B cell (primary cell): ENCODE results near the gene TM4SF20. TPM values are rescaled to one million over a fixed set of nuclear protein-coding genes. Genes with fewer than 3 reads are reported as not detected.

ENCODE experiments used
- ATAC-seq: fragments of 200-7000 bp; cut with Tn5 transposase; one replicate; pipeline ENCODE4 v1.10.0; 2021; ENCODE audit warnings: low read depth, mild to moderate bottlenecking, moderate number of reproducible peaks, moderate library complexity
- CTCF ChIA-PET: fragments of 350-600 bp; sonication (Branson Sonifier 250); formaldehyde crosslinking; loops from one replicate; lab custom pipeline; 2021; ENCODE audit warnings: antibody characterized with exemption, inconsistent platforms; lab: Charles Lee
- POLR2A ChIA-PET: fragments of 350-600 bp; sonication (Branson Sonifier 250); formaldehyde crosslinking; loops from one replicate; lab custom pipeline; 2021; ENCODE audit warnings: antibody characterized with exemption; lab: Charles Lee
- DNase-seq: peaks from one replicate; pipeline ENCODE4 v3.0.0; 2013
- H2AFZ ChIP-seq: 2 replicates; pipeline ENCODE4 v1.6.1; 2012; ENCODE audit warnings: mild to moderate bottlenecking, low read depth, low read length; ENCODE audit not compliant: insufficient read depth, poor library complexity, severe bottlenecking
- H3K27ac ChIP-seq, 2 donors: 1 replicate in 1 of 2; 2 replicates in 1 of 2; pipeline ENCODE4 v1.5.1; 2012 to 2013; ENCODE audit warnings: low read length in 2 of 2, mild to moderate bottlenecking in 2 of 2, moderate library complexity in 1 of 2
- H3K27me3 ChIP-seq, 4 experiments: fragments of 200-600 bp in 1 of 4; sonication (generic) in 1 of 4; replicated peaks in 1 of 4; 1 replicate in 2 of 4; 2 replicates in 2 of 4; pipeline versions ENCODE4 v1.6.1 to v1.7.0; 2013 to 2016; ENCODE audit warnings: low read length in 3 of 4, mild to moderate bottlenecking in 2 of 4, mixed read lengths in 1 of 4, moderate library complexity in 1 of 4; ENCODE audit not compliant: insufficient read depth in 4 of 4, control insufficient read depth in 3 of 4; ENCODE audit errors: control extremely low read depth in 1 of 4
- H3K36me3 ChIP-seq, 2 experiments: replicated peaks in 1 of 2; 1 replicate in 1 of 2; 2 replicates in 1 of 2; pipeline versions ENCODE4 v1.6.1 to v1.7.1; 2013; ENCODE audit warnings: low read length in 1 of 2; ENCODE audit not compliant: insufficient read depth in 2 of 2, control insufficient read depth in 1 of 2; ENCODE audit errors: control extremely low read depth in 1 of 2, extremely low read depth in 1 of 2
- H3K4me1 ChIP-seq, 2 donors: fragments of 200-600 bp in 1 of 2; sonication (generic) in 1 of 2; 1 replicate in 1 of 2; 2 replicates in 1 of 2; pipeline versions ENCODE4 v1.5.1 to v1.6.1; 2013 to 2017; ENCODE audit warnings: low read length in 2 of 2; ENCODE audit not compliant: control insufficient read depth in 2 of 2, insufficient read depth in 2 of 2
- H3K4me2 ChIP-seq: replicated peaks from 2 replicates; pipeline ENCODE3; 2012; ENCODE audit warnings: mild to moderate bottlenecking, low read depth, low read length; ENCODE audit not compliant: poor library complexity, severe bottlenecking
- H3K4me3 ChIP-seq, 5 experiments: fragments of 200-600 bp in 1 of 5; sonication (generic) in 1 of 5; 1 replicate in 3 of 5; 2 replicates in 2 of 5; pipeline versions ENCODE4 v1.5.1 to v1.7.0; 2011 to 2016; ENCODE audit warnings: low read length in 4 of 5, mild to moderate bottlenecking in 4 of 5, low read depth in 2 of 5, control low read depth in 1 of 5, moderate library complexity in 1 of 5; ENCODE audit not compliant: insufficient read depth in 1 of 5; ENCODE audit errors: control extremely low read depth in 1 of 5, extremely low read depth in 1 of 5
- H3K79me2 ChIP-seq: fragments of 200-600 bp; sonication (generic); one replicate; pipeline ENCODE4 v1.6.0; 2016; ENCODE audit warnings: low read length; ENCODE audit not compliant: control insufficient read depth, insufficient read depth
- H3K9ac ChIP-seq: fragments of 200-600 bp; sonication (generic); 2 replicates; pipeline ENCODE4 v1.6.1; 2017; ENCODE audit warnings: mild to moderate bottlenecking, low read length, moderate library complexity
- H3K9me3 ChIP-seq, 3 donors: one replicate each; pipeline versions ENCODE4 v1.6.1 to v1.7.1; 2013; ENCODE audit warnings: low read length in 2 of 3; ENCODE audit not compliant: control insufficient read depth in 2 of 3, insufficient read depth in 1 of 3; ENCODE audit errors: control extremely low read depth in 1 of 3
- H4K20me1 ChIP-seq: 2 replicates; pipeline ENCODE4 v1.6.0; 2012; ENCODE audit warnings: mild to moderate bottlenecking, low read length; ENCODE audit not compliant: insufficient read depth, control insufficient read depth, poor library complexity, severe bottlenecking
- H3K27ac Mint-ChIP-seq: one replicate; pipeline ENCODE4 v1.8.0; 2021; ENCODE audit warnings: mixed read lengths
- H3K27me3 Mint-ChIP-seq: one replicate; pipeline ENCODE4 v1.8.0; 2021; ENCODE audit warnings: mixed read lengths
- H3K4me1 Mint-ChIP-seq: one replicate; pipeline ENCODE4 v1.8.0; 2021; ENCODE audit warnings: mixed read lengths
- H3K4me3 Mint-ChIP-seq: one replicate; pipeline ENCODE4 v1.8.0; 2021; ENCODE audit warnings: mixed read lengths
- H3K9me3 Mint-ChIP-seq: one replicate; pipeline ENCODE4 v1.8.0; 2022; ENCODE audit warnings: mixed read lengths; ENCODE audit not compliant: insufficient read depth
- EZH2 ChIP-seq: IDR thresholded peaks from 2 replicates; pipeline ENCODE4 v1.6.1; 2012; ENCODE audit warnings: borderline replicate concordance, low read depth, mild to moderate bottlenecking, moderate library complexity, low read length; ENCODE audit not compliant: insufficient read depth, poor library complexity, severe bottlenecking
- whole genome bisulfite sequencing: methylation state at CpG from one replicate; pipeline ENCODE4 v1.1.5; 2013; ENCODE audit warnings: missing lambda C conversion rate; ENCODE audit not compliant: insufficient coverage; 5-methylcytosine and 5-hydroxymethylcytosine counted together
- intact Hi-C: fragments of 100-400 bp; cut with micrococcal nuclease; formaldehyde crosslinking; loops from one replicate; pipeline ENCODE4 v1.10.0; 2022
- polyA plus RNA-seq: library from polyadenylated mRNA; depleted of rRNA; stranded (reverse); fragments of >200 nt; gene quantifications from 2 replicates; pipeline ENCODE4 v1.2.3, GENCODE V29; 2012
- total RNA-seq, 2 donors: library from RNA; stranded (reverse); fragments of 120-200 nt in 1 of 2; gene quantifications; 1 replicate in 1 of 2; 2 replicates in 1 of 2; pipeline versions ENCODE4 v1.2.3 to v1.2.4, GENCODE V29; 2013 to 2022
- TF ChIP-seq, protein P1 (sequence below): fragments of 200-600 bp; IDR thresholded peaks from one replicate; pipeline ENCODE4 v1.8.0; 2022; ENCODE audit warnings: antibody characterized with exemption, mild to moderate bottlenecking

The TM4SF20 gene
- total and polyA plus RNA-seq, 2 donors (not counting 1 experiment from before 2014, with no cell fraction given), result not detected

DNA sequence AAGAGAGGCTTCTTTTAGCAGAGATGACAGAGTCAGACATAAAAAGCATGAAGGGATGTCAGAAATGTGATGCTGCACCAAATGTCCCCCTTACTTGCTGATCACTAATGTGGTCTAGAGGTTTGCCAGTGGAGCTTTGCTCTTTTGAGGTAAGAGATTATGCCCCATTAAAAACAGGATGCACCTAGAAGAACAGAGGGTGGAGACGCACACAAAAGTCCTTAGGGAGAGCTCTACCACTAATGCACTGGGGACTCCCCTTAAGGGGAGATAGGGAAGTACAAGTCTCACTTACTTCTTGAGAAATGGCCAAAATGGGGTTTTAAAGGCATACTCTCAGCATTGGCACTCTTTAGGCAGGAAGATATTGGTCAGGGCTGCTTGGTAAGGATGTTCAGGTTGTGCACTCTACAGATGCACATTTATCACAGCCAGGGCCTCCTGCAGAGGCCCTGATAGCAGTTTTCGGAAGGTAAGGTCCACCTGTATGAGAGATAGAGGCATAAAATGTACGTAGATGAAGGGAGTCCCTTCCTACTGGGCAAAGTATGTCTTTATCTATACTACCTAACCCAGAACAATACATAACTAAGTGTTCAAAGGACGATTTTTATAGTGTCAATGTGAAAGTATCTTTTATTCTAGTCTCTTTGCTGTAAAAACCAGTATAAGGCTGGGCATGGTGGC, 25.6 kb upstream of the TM4SF20 start:
- ATAC-seq (peak; percentile 85), DNase-seq (peak; percentile 59)
- H3K27me3 ChIP-seq, result no peaks in the 10 kb centered on the region
- H3K36me3 ChIP-seq, result no peaks in the 10 kb centered on the region
- no peak overlapping the region for H3K4me3 ChIP-seq
- intact Hi-C loops, result no loop called here
- Mint-ChIP-seq H3K9me3 (no peaks in the 10 kb centered on the region), H3K4me3 (peak overlapping the region; percentile 3), H3K27me3 (no peaks in the 10 kb centered on the region), H3K27ac (no peak overlapping the region), H3K4me1 (peaks cover 33% of the 10 kb centered on the region)
- no peak overlapping the region for H3K9ac ChIP-seq
- no peaks in the 10 kb centered on the region for H3K9me3 ChIP-seq
- no CpG with 5 or more reads among the region's 4 CpGs for WGBS
- H3K4me2 ChIP-seq, result peak overlapping the region; percentile 59
- H3K27ac ChIP-seq, result peak overlapping the region; percentile 20 to 21
- no peaks in the 10 kb centered on the region for H3K79me2 ChIP-seq
- H3K4me1 ChIP-seq, result peaks cover 17 to 21% of the 10 kb centered on the region in 2 donors
- CTCF ChIA-PET, result interaction anchor here (1.0 to 3.7 kb wide), 3 partner anchors 11 to 361 kb away, joined by 5 to 55 read pairs (median 10); no protein-coding TSS in a partner anchor
- H2AFZ ChIP-seq, result peak overlapping the region; percentile 14
- H4K20me1 ChIP-seq, result no peaks in the 10 kb centered on the region
- POLR2A ChIA-PET, result interaction anchor here (0.6 to 0.7 kb wide), 3 partner anchors 12 to 47 kb away, joined by 3 to 7 read pairs (median 3); no protein-coding TSS in a partner anchor
- TF ChIP-seq, protein P1, sequence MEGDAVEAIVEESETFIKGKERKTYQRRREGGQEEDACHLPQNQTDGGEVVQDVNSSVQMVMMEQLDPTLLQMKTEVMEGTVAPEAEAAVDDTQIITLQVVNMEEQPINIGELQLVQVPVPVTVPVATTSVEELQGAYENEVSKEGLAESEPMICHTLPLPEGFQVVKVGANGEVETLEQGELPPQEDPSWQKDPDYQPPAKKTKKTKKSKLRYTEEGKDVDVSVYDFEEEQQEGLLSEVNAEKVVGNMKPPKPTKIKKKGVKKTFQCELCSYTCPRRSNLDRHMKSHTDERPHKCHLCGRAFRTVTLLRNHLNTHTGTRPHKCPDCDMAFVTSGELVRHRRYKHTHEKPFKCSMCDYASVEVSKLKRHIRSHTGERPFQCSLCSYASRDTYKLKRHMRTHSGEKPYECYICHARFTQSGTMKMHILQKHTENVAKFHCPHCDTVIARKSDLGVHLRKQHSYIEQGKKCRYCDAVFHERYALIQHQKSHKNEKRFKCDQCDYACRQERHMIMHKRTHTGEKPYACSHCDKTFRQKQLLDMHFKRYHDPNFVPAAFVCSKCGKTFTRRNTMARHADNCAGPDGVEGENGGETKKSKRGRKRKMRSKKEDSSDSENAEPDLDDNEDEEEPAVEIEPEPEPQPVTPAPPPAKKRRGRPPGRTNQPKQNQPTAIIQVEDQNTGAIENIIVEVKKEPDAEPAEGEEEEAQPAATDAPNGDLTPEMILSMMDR, result no peak
- no peak for TF ChIP-seq EZH2

DNA sequence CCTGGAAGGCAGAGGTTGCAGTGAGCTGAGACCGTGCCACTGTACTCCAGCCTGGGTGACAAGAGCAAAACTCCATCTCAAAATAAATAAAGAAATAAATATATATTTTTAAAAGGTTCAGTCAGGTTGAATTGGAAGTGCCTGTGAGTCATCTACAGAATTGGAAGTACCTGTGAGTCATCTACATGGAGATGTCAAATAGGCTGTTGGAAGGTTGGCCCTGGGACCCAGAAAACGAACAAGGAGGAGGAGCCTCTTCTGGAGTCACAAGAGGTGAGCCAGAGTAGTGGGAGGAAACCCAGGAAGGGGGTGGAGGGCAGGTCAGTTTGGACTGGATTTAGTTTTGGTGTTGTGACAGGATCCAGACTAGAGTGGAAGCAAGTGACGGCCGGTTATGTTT, 23.9 kb upstream of the TM4SF20 start:
- TF ChIP-seq, protein P1, result no peak
- no peak for TF ChIP-seq EZH2
- Histone ChIP-seq H3K9me3 (no peaks in the 10 kb centered on the region), H3K27me3 (no peaks in the 10 kb centered on the region), H3K9ac (no peak overlapping the region), H3K27ac (no peak overlapping the region), H3K79me2 (no peaks in the 10 kb centered on the region), H3K4me2 (no peak overlapping the region), H3K4me1 (peaks cover 17 to 21% of the 10 kb centered on the region in 2 donors), H2AFZ (no peak overlapping the region), H3K4me3 (no peak overlapping the region), H3K36me3 (no peaks in the 10 kb centered on the region), H4K20me1 (no peaks in the 10 kb centered on the region)
- Mint-ChIP-seq H3K4me3 (no peak overlapping the region), H3K9me3 (no peaks in the 10 kb centered on the region), H3K27me3 (no peaks in the 10 kb centered on the region), H3K27ac (peak overlapping the region; percentile 53), H3K4me1 (peaks cover 36% of the 10 kb centered on the region)
- ChIA-PET CTCF (no interaction called here), POLR2A (no interaction called here)
- ATAC-seq (no peak), DNase-seq (no peak)
- WGBS, result 63% methylated on average over 3 of the region's 4 CpGs
- intact Hi-C loops, result no loop called here
